HEK293 (cell line): ENCODE data around the gene PAPSS1.

Experiments
- CTCF ChIA-PET: fragments of 350-600 bp; formaldehyde crosslinking; extraction: SDS; loops from one replicate; lab custom pipeline; 2021; ENCODE audit warnings: antibody characterized with exemption; lab: Yijun Ruan, JAX
- POLR2A ChIA-PET: fragments of 300-600 bp; formaldehyde crosslinking; extraction: SDS; loops from one replicate; lab custom pipeline; 2020; ENCODE audit warnings: antibody characterized with exemption, inconsistent platforms; lab: Yijun Ruan, JAX
- H3K27ac ChIP-seq: fragments of 200-500 bp; sonication (Bioruptor generic); 2 replicates; pipeline ENCODE4 v1.5.1; 2014; ENCODE audit warnings: low read depth, low read length, control low read depth, inconsistent platforms; ENCODE audit errors: extremely low read depth
- H3K36me3 ChIP-seq, 2 experiments: fragments of 200-500 bp in 1 of 2; sonication (Bioruptor generic) in 1 of 2; 1 replicate in 1 of 2; 2 replicates in 1 of 2; pipeline ENCODE4 v1.5.1; 2014 to 2017; ENCODE audit warnings: inconsistent platforms in 2 of 2, low read length in 2 of 2; ENCODE audit not compliant: control insufficient read depth in 2 of 2, insufficient read depth in 1 of 2
- H3K4me1 ChIP-seq: fragments of 200-500 bp; sonication (Bioruptor generic); 2 replicates; pipeline ENCODE4 v1.5.1; 2014; ENCODE audit warnings: mild to moderate bottlenecking, low read length, inconsistent platforms; ENCODE audit not compliant: control insufficient read depth, insufficient read depth
- H3K4me3 ChIP-seq: 2 replicates; pipeline ENCODE4 v1.5.1; 2011; ENCODE audit warnings: low read depth, mild to moderate bottlenecking, control low read depth, low read length, moderate library complexity
- H3K9me3 ChIP-seq: fragments of 200-500 bp; sonication (Bioruptor generic); 2 replicates; pipeline ENCODE4 v1.5.1; 2014; ENCODE audit warnings: low read depth, low read length, inconsistent platforms; ENCODE audit not compliant: control insufficient read depth, insufficient read depth
- GLIS2 ChIP-seq: fragments of 450-650 bp; formaldehyde crosslinking; IDR thresholded peaks from 2 replicates; pipeline ENCODE4 v1.5.1; 2016; ENCODE audit warnings: missing biosample characterization, missing genetic modification characterization
- KLF1 ChIP-seq: fragments of 450-650 bp; formaldehyde crosslinking; IDR thresholded peaks from 2 replicates; pipeline ENCODE4 v1.5.1; 2016; ENCODE audit warnings: missing biosample characterization, missing genetic modification characterization
- KLF16 ChIP-seq: fragments of 450-650 bp; formaldehyde crosslinking; IDR thresholded peaks from 2 replicates; pipeline ENCODE4 v1.5.1; 2017; ENCODE audit warnings: missing biosample characterization, missing genetic modification characterization
- PRDM1 ChIP-seq: fragments of 450-650 bp; formaldehyde crosslinking; IDR thresholded peaks from 2 replicates; pipeline ENCODE4; 2016; ENCODE audit warnings: missing biosample characterization, missing genetic modification characterization
- SP3 ChIP-seq: fragments of 450-650 bp; formaldehyde crosslinking; IDR thresholded peaks from 2 replicates; pipeline ENCODE4 v1.5.1; 2016; ENCODE audit warnings: missing biosample characterization, missing genetic modification characterization
- TRIM28 ChIP-seq: IDR thresholded peaks from 2 replicates; pipeline ENCODE4 v1.6.1; 2011; ENCODE audit warnings: low read length, control low read depth, borderline replicate concordance
- ZBTB20 ChIP-seq: fragments of 450-650 bp; formaldehyde crosslinking; IDR thresholded peaks from 2 replicates; pipeline ENCODE4 v1.5.1; 2016; ENCODE audit warnings: missing biosample characterization, missing genetic modification characterization
- ZFHX2 ChIP-seq: fragments of 450-650 bp; formaldehyde crosslinking; conservative IDR thresholded peaks from 2 replicates; pipeline ENCODE4 v1.5.1; 2016; ENCODE audit warnings: missing biosample characterization, missing genetic modification characterization
- ZFP69B ChIP-seq: fragments of 450-650 bp; formaldehyde crosslinking; IDR thresholded peaks from 2 replicates; pipeline ENCODE4 v1.5.1; 2016; ENCODE audit warnings: missing biosample characterization, missing genetic modification characterization
- ZNF112 ChIP-seq: fragments of 450-650 bp; formaldehyde crosslinking; IDR thresholded peaks from 2 replicates; pipeline ENCODE4 v1.5.0; 2017; ENCODE audit warnings: missing biosample characterization, missing genetic modification characterization
- ZNF155 ChIP-seq: fragments of 450-650 bp; formaldehyde crosslinking; IDR thresholded peaks from 2 replicates; pipeline ENCODE4 v1.5.1; 2016; ENCODE audit warnings: missing biosample characterization, missing genetic modification characterization
- ZNF175 ChIP-seq: fragments of 450-650 bp; formaldehyde crosslinking; IDR thresholded peaks from 2 replicates; pipeline ENCODE4 v1.5.1; 2016; ENCODE audit warnings: missing biosample characterization, missing genetic modification characterization
- ZNF223 ChIP-seq: fragments of 450-650 bp; formaldehyde crosslinking; IDR thresholded peaks from 2 replicates; pipeline ENCODE4 v1.5.1; 2016; ENCODE audit warnings: missing biosample characterization, missing genetic modification characterization
- ZNF24 ChIP-seq: fragments of 450-650 bp; formaldehyde crosslinking; IDR thresholded peaks from 2 replicates; pipeline ENCODE4 v1.5.1; 2016; ENCODE audit warnings: missing biosample characterization, missing genetic modification characterization
- ZNF37A ChIP-seq: fragments of 450-650 bp; IDR thresholded peaks from 2 replicates; pipeline ENCODE4 v1.5.1; 2018; ENCODE audit warnings: missing biosample characterization, missing genetic modification characterization
- ZNF529 ChIP-seq: fragments of 450-650 bp; formaldehyde crosslinking; IDR thresholded peaks from 2 replicates; pipeline ENCODE4 v1.5.1; 2017; ENCODE audit warnings: missing genetic modification characterization, missing biosample characterization; ENCODE audit not compliant: insufficient replicate concordance
- ZNF548 ChIP-seq: fragments of 450-650 bp; formaldehyde crosslinking; IDR thresholded peaks from 2 replicates; pipeline ENCODE4 v1.5.1; 2016; ENCODE audit warnings: missing biosample characterization, missing genetic modification characterization
- ZNF596 ChIP-seq: fragments of 450-650 bp; IDR thresholded peaks from 2 replicates; pipeline ENCODE4 v1.5.0; 2018; ENCODE audit warnings: missing biosample characterization, mild to moderate bottlenecking, missing genetic modification characterization, moderate library complexity
- ZNF610 ChIP-seq: fragments of 450-650 bp; formaldehyde crosslinking; IDR thresholded peaks from 2 replicates; pipeline ENCODE4 v1.5.1; 2016; ENCODE audit warnings: missing biosample characterization, missing genetic modification characterization, borderline replicate concordance
- ZNF623 ChIP-seq: fragments of 450-650 bp; formaldehyde crosslinking; IDR thresholded peaks from 2 replicates; pipeline ENCODE4 v1.5.1; 2016; ENCODE audit warnings: missing biosample characterization, missing genetic modification characterization
- ZNF626 ChIP-seq: fragments of 450-650 bp; sonication (Bioruptor Pico); formaldehyde crosslinking; IDR thresholded peaks from 2 replicates; pipeline ENCODE4 v1.5.1; 2018; ENCODE audit warnings: missing biosample characterization, missing genetic modification characterization, inconsistent platforms
- TF ChIP-seq, protein P1 (sequence below): fragments of 450-650 bp; formaldehyde crosslinking; IDR thresholded peaks from 2 replicates; pipeline ENCODE4 v1.5.1; 2016; ENCODE audit warnings: missing biosample characterization, missing genetic modification characterization
- TF ChIP-seq, protein P2 (sequence below): fragments of 450-650 bp; formaldehyde crosslinking; IDR thresholded peaks from 2 replicates; pipeline ENCODE4 v1.5.1; 2017; ENCODE audit warnings: missing biosample characterization, missing genetic modification characterization
- TF ChIP-seq, protein P3 (sequence below): fragments of 450-650 bp; formaldehyde crosslinking; IDR thresholded peaks from 2 replicates; pipeline ENCODE4 v1.5.1; 2016; ENCODE audit warnings: missing biosample characterization, missing genetic modification characterization
- TF ChIP-seq, protein P4 (sequence below): fragments of 450-650 bp; formaldehyde crosslinking; IDR thresholded peaks from 2 replicates; pipeline ENCODE4 v1.5.1; 2017; ENCODE audit warnings: missing biosample characterization, mild to moderate bottlenecking, missing genetic modification characterization, moderate library complexity

PAPSS1 gene

DNA sequence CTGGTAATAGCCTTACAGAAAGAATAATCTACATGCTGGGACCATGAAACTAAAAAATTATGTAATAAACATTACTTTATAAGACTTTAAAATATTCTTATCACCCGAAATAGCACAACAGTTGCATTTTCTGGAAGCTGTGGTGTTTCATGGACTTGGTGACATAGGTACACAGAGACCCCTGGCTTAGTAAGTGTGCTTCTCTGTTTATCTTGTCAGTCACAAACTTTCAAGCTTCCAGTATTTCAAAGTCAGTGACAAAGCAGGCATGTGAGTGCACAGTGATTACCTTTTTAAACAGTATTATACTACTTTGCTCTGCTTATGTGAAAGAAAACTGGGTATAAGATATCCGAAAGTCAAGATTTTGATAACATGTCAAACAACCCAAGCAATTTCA lies 84.3 kb downstream of the PAPSS1 start:
- Histone ChIP-seq H3K4me1 (no peaks in the 10 kb centered on the region), H3K4me3 (no peak overlapping the region), H3K36me3 (no peaks in the 10 kb centered on the region), H3K9me3 (no peaks in the 10 kb centered on the region), H3K27ac (no peak overlapping the region)
- ChIA-PET CTCF (no interaction called here), POLR2A (no interaction called here)
- TF ChIP-seq ZNF37A (no peak), GLIS2 (tag by site-specific recombination) (no peak), KLF1 (tag by site-specific recombination) (no peak), KLF16 (tag by site-specific recombination) (no peak), ZNF596 (tag by site-specific recombination) (no peak), ZNF626 (no peak), ZNF24 (tag by site-specific recombination) (no peak), PRDM1 (tag by site-specific recombination) (no peak), ZNF529 (tag by site-specific recombination) (no peak)
- TF ChIP-seq, protein P1, sequence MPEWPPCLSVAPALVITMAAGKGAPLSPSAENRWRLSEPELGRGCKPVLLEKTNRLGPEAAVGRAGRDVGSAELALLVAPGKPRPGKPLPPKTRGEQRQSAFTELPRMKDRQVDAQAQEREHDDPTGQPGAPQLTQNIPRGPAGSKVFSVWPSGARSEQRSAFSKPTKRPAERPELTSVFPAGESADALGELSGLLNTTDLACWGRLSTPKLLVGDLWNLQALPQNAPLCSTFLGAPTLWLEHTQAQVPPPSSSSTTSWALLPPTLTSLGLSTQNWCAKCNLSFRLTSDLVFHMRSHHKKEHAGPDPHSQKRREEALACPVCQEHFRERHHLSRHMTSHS: no peak
- TF ChIP-seq, protein P2, sequence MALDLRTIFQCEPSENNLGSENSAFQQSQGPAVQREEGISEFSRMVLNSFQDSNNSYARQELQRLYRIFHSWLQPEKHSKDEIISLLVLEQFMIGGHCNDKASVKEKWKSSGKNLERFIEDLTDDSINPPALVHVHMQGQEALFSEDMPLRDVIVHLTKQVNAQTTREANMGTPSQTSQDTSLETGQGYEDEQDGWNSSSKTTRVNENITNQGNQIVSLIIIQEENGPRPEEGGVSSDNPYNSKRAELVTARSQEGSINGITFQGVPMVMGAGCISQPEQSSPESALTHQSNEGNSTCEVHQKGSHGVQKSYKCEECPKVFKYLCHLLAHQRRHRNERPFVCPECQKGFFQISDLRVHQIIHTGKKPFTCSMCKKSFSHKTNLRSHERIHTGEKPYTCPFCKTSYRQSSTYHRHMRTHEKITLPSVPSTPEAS (tag by site-specific recombination): no peak

DNA sequence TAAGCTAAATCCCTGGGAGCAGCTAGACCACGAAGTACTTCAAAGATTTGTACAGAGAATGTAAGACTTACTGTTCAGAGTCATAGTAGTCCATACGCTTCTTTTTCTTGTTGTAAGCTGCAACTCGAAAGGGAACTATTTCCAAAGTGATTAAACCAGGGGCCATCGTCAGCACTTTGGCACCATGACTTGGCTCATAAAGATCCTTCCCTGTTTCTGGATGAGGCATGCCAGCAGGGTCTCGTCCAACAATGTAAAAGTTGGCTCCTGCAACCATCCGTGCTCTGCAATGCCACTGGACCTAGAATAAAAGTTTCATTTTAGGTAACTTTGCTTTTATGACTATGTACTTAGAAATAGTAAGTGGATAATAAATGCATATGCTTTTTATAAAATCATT lies 88.5 kb downstream of the PAPSS1 start:
- H3K9me3 ChIP-seq: no peaks in the 10 kb centered on the region
- H3K36me3 ChIP-seq: no peaks in the 10 kb centered on the region
- ChIA-PET CTCF (interaction anchor here (0.7 kb wide), 1 partner anchor 11 kb away, joined by 3 read pairs; no protein-coding TSS in a partner anchor), POLR2A (no interaction called here)
- no peak overlapping the region for H3K4me3 ChIP-seq
- TF ChIP-seq ZNF223 (no peak), ZNF623 (no peak)
- TF ChIP-seq, protein P3, sequence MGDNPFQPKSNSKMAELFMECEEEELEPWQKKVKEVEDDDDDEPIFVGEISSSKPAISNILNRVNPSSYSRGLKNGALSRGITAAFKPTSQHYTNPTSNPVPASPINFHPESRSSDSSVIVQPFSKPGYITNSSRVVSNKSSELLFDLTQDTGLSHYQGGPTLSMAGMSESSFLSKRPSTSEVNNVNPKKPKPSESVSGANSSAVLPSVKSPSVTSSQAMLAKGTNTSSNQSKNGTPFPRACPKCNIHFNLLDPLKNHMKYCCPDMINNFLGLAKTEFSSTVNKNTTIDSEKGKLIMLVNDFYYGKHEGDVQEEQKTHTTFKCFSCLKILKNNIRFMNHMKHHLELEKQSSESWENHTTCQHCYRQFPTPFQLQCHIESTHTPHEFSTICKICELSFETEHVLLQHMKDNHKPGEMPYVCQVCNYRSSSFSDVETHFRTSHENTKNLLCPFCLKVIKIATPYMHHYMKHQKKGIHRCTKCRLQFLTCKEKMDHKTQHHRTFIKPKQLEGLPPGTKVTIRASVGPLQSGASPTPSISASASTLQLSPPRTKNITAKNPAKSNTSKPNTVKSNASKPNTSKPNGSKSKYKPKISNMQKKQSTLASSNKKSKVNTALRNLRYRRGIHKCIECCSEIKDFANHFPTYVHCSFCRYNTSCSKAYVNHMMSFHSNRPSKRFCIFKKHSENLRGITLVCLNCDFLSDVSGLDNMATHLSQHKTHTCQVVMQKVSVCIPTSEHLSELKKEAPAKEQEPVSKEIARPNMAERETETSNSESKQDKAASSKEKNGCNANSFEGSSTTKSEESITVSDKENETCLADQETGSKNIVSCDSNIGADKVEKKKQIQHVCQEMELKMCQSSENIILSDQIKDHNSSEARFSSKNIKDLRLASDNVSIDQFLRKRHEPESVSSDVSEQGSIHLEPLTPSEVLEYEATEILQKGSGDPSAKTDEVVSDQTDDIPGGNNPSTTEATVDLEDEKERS (tag by site-specific recombination): no peak
- H3K4me1 ChIP-seq: no peaks in the 10 kb centered on the region
- H3K27ac ChIP-seq: no peak overlapping the region

DNA sequence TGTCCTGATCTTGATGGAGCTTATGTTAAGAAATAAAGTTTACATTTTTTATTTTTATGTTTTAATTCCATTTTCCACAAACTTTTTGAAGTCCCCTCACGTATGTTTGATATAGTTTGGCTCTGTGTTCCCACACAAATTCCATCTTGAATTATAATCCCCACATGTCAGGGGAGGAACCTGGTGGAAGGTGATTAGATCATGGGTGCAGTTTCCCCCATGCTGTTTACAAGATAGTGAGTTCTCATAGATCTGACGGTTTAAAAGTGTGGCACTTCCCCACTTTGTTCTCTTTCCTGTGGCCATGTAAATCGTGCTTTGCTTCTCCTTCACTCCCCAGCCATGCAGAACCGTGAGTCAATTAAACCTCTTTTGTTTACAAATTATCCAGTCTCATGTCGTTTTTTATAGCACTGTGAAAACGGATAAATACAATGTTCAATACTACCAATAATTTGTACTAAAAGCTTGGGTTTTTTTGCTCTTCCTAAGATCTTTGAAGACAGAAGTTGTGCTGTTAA lies 89.8 kb downstream of the PAPSS1 start:
- no peaks in the 10 kb centered on the region for H3K36me3 ChIP-seq
- H3K27ac ChIP-seq: no peak overlapping the region
- POLR2A ChIA-PET: no interaction called here
- no peak overlapping the region for H3K4me3 ChIP-seq
- CTCF ChIA-PET: no interaction called here
- no peaks in the 10 kb centered on the region for H3K9me3 ChIP-seq
- H3K4me1 ChIP-seq: no peaks in the 10 kb centered on the region
- no peak for TF ChIP-seq ZBTB20 (tag by site-specific recombination)
- no peak for TF ChIP-seq ZNF112 (tag by site-specific recombination)
- no peak for TF ChIP-seq ZNF610 (tag by site-specific recombination)
- TF ChIP-seq, protein P4, sequence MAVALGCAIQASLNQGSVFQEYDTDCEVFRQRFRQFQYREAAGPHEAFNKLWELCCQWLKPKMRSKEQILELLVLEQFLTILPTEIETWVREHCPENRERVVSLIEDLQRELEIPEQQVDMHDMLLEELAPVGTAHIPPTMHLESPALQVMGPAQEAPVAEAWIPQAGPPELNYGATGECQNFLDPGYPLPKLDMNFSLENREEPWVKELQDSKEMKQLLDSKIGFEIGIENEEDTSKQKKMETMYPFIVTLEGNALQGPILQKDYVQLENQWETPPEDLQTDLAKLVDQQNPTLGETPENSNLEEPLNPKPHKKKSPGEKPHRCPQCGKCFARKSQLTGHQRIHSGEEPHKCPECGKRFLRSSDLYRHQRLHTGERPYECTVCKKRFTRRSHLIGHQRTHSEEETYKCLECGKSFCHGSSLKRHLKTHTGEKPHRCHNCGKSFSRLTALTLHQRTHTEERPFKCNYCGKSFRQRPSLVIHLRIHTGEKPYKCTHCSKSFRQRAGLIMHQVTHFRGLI: no peak
- no peak for TF ChIP-seq ZNF155 (tag by site-specific recombination)
- no peak for TF ChIP-seq ZNF548 (tag by site-specific recombination)
- TF ChIP-seq ZFHX2 (tag by site-specific recombination): no peak
- TF ChIP-seq ZNF175 (tag by site-specific recombination): no peak
- no peak for TF ChIP-seq ZFP69B (tag by site-specific recombination)
- no peak for TF ChIP-seq TRIM28
- no peak for TF ChIP-seq SP3 (tag by site-specific recombination)
- TF ChIP-seq, all 188 proteins: peak for 0
